Liver (tissue), 9 donors: ENCODE measurements around the gene CAPNS2. TPM values are rescaled to one million over a fixed set of nuclear protein-coding genes. Genes with fewer than 3 reads are reported as not detected.

ENCODE experiments used
- DNase-seq: peaks from one replicate; pipeline ENCODE4 v3.0.0-alpha.2; 2017; ENCODE audit warnings: low spot score
- H3K27ac ChIP-seq, 2 donors: one replicate each; pipeline ENCODE4 v1.7.0; 2013; ENCODE audit warnings: inconsistent platforms in 2 of 2, low read length in 2 of 2, control low read depth in 1 of 2, low read depth in 1 of 2, mild to moderate bottlenecking in 1 of 2
- H3K27me3 ChIP-seq, 4 donors: one replicate each; pipeline versions ENCODE4 v1.6.1 to v1.7.0; 2013; ENCODE audit warnings: low read length in 3 of 4, inconsistent platforms in 1 of 4, mild to moderate bottlenecking in 1 of 4, moderate library complexity in 1 of 4; ENCODE audit not compliant: control insufficient read depth in 4 of 4, insufficient read depth in 4 of 4
- H3K36me3 ChIP-seq, 4 donors: one replicate each; pipeline versions ENCODE4 v1.6.1 to v1.7.0; 2013; ENCODE audit warnings: low read length in 3 of 4, mild to moderate bottlenecking in 3 of 4, low read depth in 1 of 4, moderate library complexity in 1 of 4; ENCODE audit not compliant: control insufficient read depth in 4 of 4, insufficient read depth in 3 of 4
- H3K4me1 ChIP-seq, 4 donors: one replicate each; pipeline versions ENCODE4 v1.6.1 to v1.7.0; 2013; ENCODE audit warnings: low read length in 3 of 4, mild to moderate bottlenecking in 3 of 4, moderate library complexity in 1 of 4; ENCODE audit not compliant: control insufficient read depth in 4 of 4, insufficient read depth in 4 of 4
- H3K4me3 ChIP-seq, 3 donors: one replicate each; pipeline versions ENCODE4 v1.6.1 to v1.7.0; 2013; ENCODE audit warnings: low read length in 3 of 3, control low read depth in 1 of 3, low read depth in 1 of 3, mild to moderate bottlenecking in 1 of 3
- H3K9ac ChIP-seq, 2 donors: one replicate each; pipeline ENCODE4 v1.7.0; 2013; ENCODE audit warnings: low read length in 2 of 2, mild to moderate bottlenecking in 2 of 2, moderate library complexity in 2 of 2, control low read depth in 1 of 2, low read depth in 1 of 2
- H3K9me3 ChIP-seq, 4 donors: one replicate each; pipeline versions ENCODE4 v1.6.1 to v1.7.0; 2013; ENCODE audit warnings: low read length in 3 of 4; ENCODE audit not compliant: control insufficient read depth in 4 of 4
- ATF3 ChIP-seq: IDR thresholded peaks from 2 replicates; pipeline ENCODE4 v1.6.1; 2016; ENCODE audit warnings: antibody characterized with exemption
- CTCF ChIP-seq: fragments of 150-350 bp; IDR thresholded peaks from 2 replicates; pipeline ENCODE4 v1.5.1; 2017; ENCODE audit warnings: improper control_type of control experiment, low read depth, low read length; ENCODE audit not compliant: missing input control
- EGR1 ChIP-seq, 2 donors: IDR thresholded peaks; 2 replicates each; pipeline ENCODE4 v1.6.1; 2016 to 2018; ENCODE audit warnings: antibody characterized with exemption in 2 of 2, low read depth in 2 of 2
- FOXA1 ChIP-seq: IDR thresholded peaks from 2 replicates; pipeline ENCODE4 v1.6.1; 2016; ENCODE audit warnings: antibody characterized with exemption
- FOXA2 ChIP-seq: IDR thresholded peaks from 2 replicates; pipeline ENCODE4 v1.6.1; 2016; ENCODE audit warnings: antibody characterized with exemption
- GABPA ChIP-seq, 2 donors: IDR thresholded peaks in 1 of 2; conservative IDR thresholded peaks in 1 of 2; 2 replicates each; pipeline ENCODE4 v1.6.1; 2016; ENCODE audit warnings: antibody characterized with exemption in 2 of 2, mild to moderate bottlenecking in 1 of 2, moderate library complexity in 1 of 2
- HNF4A ChIP-seq, 2 donors: conservative IDR thresholded peaks; 2 replicates each; pipeline ENCODE4 v1.6.1; 2016; ENCODE audit warnings: antibody characterized with exemption in 2 of 2, mild to moderate bottlenecking in 2 of 2
- HNF4G ChIP-seq: IDR thresholded peaks from 2 replicates; pipeline ENCODE4 v1.6.1; 2016; ENCODE audit warnings: antibody characterized with exemption
- JUND ChIP-seq, 2 donors: IDR thresholded peaks; 2 replicates each; pipeline ENCODE4 v1.6.1; 2016; ENCODE audit warnings: antibody characterized with exemption in 2 of 2
- MAX ChIP-seq: IDR thresholded peaks from 2 replicates; pipeline ENCODE4 v1.6.1; 2016; ENCODE audit warnings: antibody characterized with exemption
- NR2F2 ChIP-seq: IDR thresholded peaks from 2 replicates; pipeline ENCODE4 v1.6.1; 2016; ENCODE audit warnings: antibody characterized with exemption
- RAD21 ChIP-seq, 2 donors: IDR thresholded peaks; 2 replicates each; pipeline ENCODE4 v1.6.1; 2016; ENCODE audit warnings: antibody characterized with exemption in 2 of 2, mild to moderate bottlenecking in 2 of 2
- REST ChIP-seq: IDR thresholded peaks from 2 replicates; pipeline ENCODE4 v1.6.1; 2016; ENCODE audit warnings: antibody characterized with exemption, mild to moderate bottlenecking
- RXRA ChIP-seq, 2 donors: IDR thresholded peaks; 2 replicates each; pipeline ENCODE4 v1.6.1; 2017 to 2018; ENCODE audit warnings: antibody characterized with exemption in 2 of 2, mild to moderate bottlenecking in 1 of 2
- SP1 ChIP-seq: IDR thresholded peaks from 2 replicates; pipeline ENCODE4 v1.6.1; 2018; ENCODE audit warnings: antibody characterized with exemption, mild to moderate bottlenecking
- TAF1 ChIP-seq: conservative IDR thresholded peaks from 2 replicates; pipeline ENCODE4 v1.6.1; 2016; ENCODE audit warnings: antibody characterized with exemption, mild to moderate bottlenecking
- YY1 ChIP-seq: IDR thresholded peaks from 2 replicates; pipeline ENCODE4 v1.6.1; 2016; ENCODE audit warnings: antibody characterized with exemption, mild to moderate bottlenecking
- ZBTB33 ChIP-seq: IDR thresholded peaks from 2 replicates; pipeline ENCODE4 v1.6.1; 2016; ENCODE audit warnings: antibody characterized with exemption
- WGBS: extraction: QIAGEN DNeasy Blood & Tissue Kit; methylation state at CpG from one replicate; pipeline ENCODE4 v1.1.7; 2013; 5-methylcytosine and 5-hydroxymethylcytosine counted together
- polyA plus RNA-seq, 2 donors: library from polyadenylated mRNA; stranded (reverse) in 1 of 2; unstranded in 1 of 2; fragments of 200-250 nt in 1 of 2; fragments of >200 nt in 1 of 2; fragmentation: Nextera tagmentation in 1 of 2; extraction: Ambion mirVana in 1 of 2; gene quantifications; one replicate each; pipeline versions ENCODE4 v1.2.1 to v1.2.3, GENCODE V29; 2013 to 2015
- total RNA-seq, 2 donors: library from RNA; depleted of rRNA; stranded (reverse); fragments of >200 nt; gene quantifications; one replicate each; pipeline ENCODE4 v1.2.3, GENCODE V29; 2014
- donor health status: healthy.
- donor health status: healthy.
- donor health status: healthy.
- donor health status: healthy.
- donor health status: healthy.

The CAPNS2 gene
- total and polyA plus RNA-seq, 4 donors, result 0.33 to 0.42 TPM; not detected in 2

GRCh38 chr16:55532227-55532626, 34.3 kb upstream of the CAPNS2 start (continued):
- TF ChIP-seq REST (no peak), MAX (no peak)

- no peaks in the 10 kb centered on the region for H3K27me3 ChIP-seq
- DNase-seq, result no peak
- TF ChIP-seq TAF1, result no peak
- no peak for TF ChIP-seq HNF4G
- TF ChIP-seq ATF3, result no peak
- TF ChIP-seq FOXA1, result no peak
- no peak for TF ChIP-seq MAX
- no peak for TF ChIP-seq FOXA2
- TF ChIP-seq CTCF, result no peak
- no peak for TF ChIP-seq HNF4A (conservative IDR thresholded peaks at IDR 0.05)
- no peak for TF ChIP-seq JUND (IDR thresholded peaks at IDR 0.05)
- TF ChIP-seq RAD21 (IDR thresholded peaks at IDR 0.05), result no peak
- no peak for TF ChIP-seq YY1
- no peak for TF ChIP-seq ZBTB33
- TF ChIP-seq NR2F2, result no peak
- TF ChIP-seq REST, result no peak
- TF ChIP-seq SP1, result no peak
- TF ChIP-seq GABPA (IDR thresholded peaks at IDR 0.05 in 1 of 2, conservative IDR thresholded peaks at IDR 0.05 in 1 of 2), result no peak
- TF ChIP-seq EGR1 (IDR thresholded peaks at IDR 0.05; ENCODE audit: low read depth in 2 of 2), result no peak
- TF ChIP-seq RXRA (IDR thresholded peaks at IDR 0.05), result no peak
- no peaks in the 10 kb centered on the region for H3K9me3 ChIP-seq
- H3K9ac ChIP-seq, result no peak overlapping the region
- H3K27ac ChIP-seq, result no peak overlapping the region
- H3K4me1 ChIP-seq, result no peaks in the 10 kb centered on the region
- WGBS, result 79% methylated on average over 2 of the region's 2 CpGs
- H3K4me3 ChIP-seq, result no peak overlapping the region
- H3K36me3 ChIP-seq, result no peaks in the 10 kb centered on the region
Observed at GRCh38 chr16:55534756-55535155, 31.7 kb upstream of the CAPNS2 start.
